Adrenal gland (tissue), 12 donors: ENCODE data around the gene CELF6. TPM values are rescaled to one million over a fixed set of nuclear protein-coding genes. Genes with fewer than 3 reads are reported as not detected.

Source experiments
- DNase-seq, 7 donors: peaks; one replicate each; pipeline ENCODE4 v3.0.0-alpha.2; 2019 to 2020
- H3K27ac ChIP-seq, 5 donors: fragments of 200-600 bp; sonication (generic) in 4 of 5; 1 replicate in 3 of 5; 2 replicates in 2 of 5; pipeline versions ENCODE4 v1.5.1 to v1.8.0; 2016 to 2020; ENCODE audit warnings: mild to moderate bottlenecking in 1 of 5
- H3K27me3 ChIP-seq: fragments of 200-600 bp; 2 replicates; pipeline ENCODE4 v1.8.0; 2021
- H3K36me3 ChIP-seq, 2 donors: fragments of 200-600 bp; replicated peaks in 1 of 2; 1 replicate in 1 of 2; 2 replicates in 1 of 2; pipeline versions ENCODE4 v1.5.1 to v1.8.0; 2018 to 2022
- H3K4me1 ChIP-seq, 2 donors: fragments of 200-600 bp; replicated peaks in 1 of 2; 1 replicate in 1 of 2; 2 replicates in 1 of 2; pipeline versions ENCODE4 v1.5.1 to v1.8.0; 2018 to 2021
- H3K4me3 ChIP-seq, 4 donors: fragments of 200-600 bp; sonication (generic) in 3 of 4; one replicate each; pipeline ENCODE4 v1.5.1; 2016 to 2018
- H3K9me3 ChIP-seq, 3 donors: fragments of 200-600 bp; sonication (generic) in 1 of 3; replicated peaks in 1 of 3; 1 replicate in 2 of 3; 2 replicates in 1 of 3; pipeline versions ENCODE4 v1.5.1 to v1.8.0; 2016 to 2021
- CTCF ChIP-seq, 6 experiments: fragments of 450-650 bp in 4 of 6; fragments of 200-600 bp in 2 of 6; sonication (generic) in 1 of 6; IDR thresholded peaks; 1 replicate in 5 of 6; 2 replicates in 1 of 6; pipeline versions ENCODE4 v1.5.1 to v1.8.0; 2016 to 2021; ENCODE audit warnings: antibody characterized with exemption in 6 of 6, mild to moderate bottlenecking in 2 of 6, moderate library complexity in 1 of 6
- POLR2A ChIP-seq, 2 donors: fragments of 450-650 bp; IDR thresholded peaks; one replicate each; pipeline ENCODE4 v1.6.1; 2017; ENCODE audit warnings: antibody characterized with exemption in 2 of 2, mild to moderate bottlenecking in 2 of 2, moderate library complexity in 1 of 2
- WGBS, 4 donors: extraction: QIAGEN DNeasy Blood & Tissue Kit in 2 of 4; methylation state at CpG; one replicate each; pipeline versions ENCODE4 v1.1.5 to v1.1.7; 2013 to 2017; 5-methylcytosine and 5-hydroxymethylcytosine counted together
- intact Hi-C, 2 donors: fragments of 100-400 bp; cut with DNase I; formaldehyde crosslinking; loops; one replicate each; pipeline versions ENCODE4 v1.14.1 to v1.15.0; 2022 to 2023
- polyA plus RNA-seq, 3 donors: library from polyadenylated mRNA; stranded (reverse); fragments of 200-250 nt in 2 of 3; fragments of 350-450 nt in 1 of 3; fragmentation: Illumina TruSeq in 1 of 3; extraction: RNeasy Lipid Tissue Mini Kit (QIAGEN cat#74804) in 1 of 3; gene quantifications; one replicate each; pipeline ENCODE4 v1.2.3, GENCODE V29; 2013 to 2014
- total RNA-seq, 9 donors: library from RNA; depleted of rRNA in 4 of 9; stranded (reverse); fragments of >200 nt in 4 of 9; fragments of 120-200 nt in 1 of 9; fragmentation: NEBNext Ultra II Directional in 1 of 9; extraction: Animal tissue kit (Norgen Biotek cat#: 25700) in 1 of 9; gene quantifications; one replicate each; pipeline versions ENCODE4 v1.1.0 to v1.2.4, GENCODE V29; 2013 to 2023
- donor health status: healthy with polysubstance abuse.
- donor health status: Bipolar disorder and iron deficiency.
- donor health status: DM: yes; HTN: yes; CAD: no.
- donor health status: DM: no; HTN: no; CAD: no.
- donor health status: DM: no; HTN: no; CAD: no.
- donor health status: DM: yes; HTN: yes; CAD: no.

The CELF6 gene
- total and polyA plus RNA-seq, 12 donors, result 1.2 to 24.1 (median 2.8) TPM

- TF ChIP-seq CTCF (IDR thresholded peaks at IDR 0.05) (peak; percentile 6 to 41 (median 32)), POLR2A (IDR thresholded peaks at IDR 0.05) (no peak)
- intact Hi-C loops, result no loop called here
- Histone ChIP-seq H3K4me3 (no peak overlapping the region), H3K27me3 (no peaks in the 10 kb centered on the region), H3K27ac (no peak overlapping the region), H3K9me3 (no peaks in the 10 kb centered on the region), H3K4me1 (peaks cover 0 to 12% of the 10 kb centered on the region in 2 donors), H3K36me3 (peaks cover 0 to 46% of the 10 kb centered on the region in 2 donors)
- DNase-seq, result peak in 3 of 7 donors; percentile 26 to 48 (median 37)
- 72 to 76% (median 74%) methylated on average over 10 to 11 of the region's 11 CpGs for WGBS, 4 donors
These were observed 22.4 kb upstream of the CELF6 start for GRCh38 chr15:72342385-72342784.

GRCh38 chr15:72341361-72341760 lies 21.4 kb upstream of the CELF6 start:
- no peak for DNase-seq
- 79 to 90% (median 87%) methylated on average over 6 of the region's 6 CpGs for WGBS, 4 donors
- intact Hi-C loops, result no loop called here
- TF ChIP-seq CTCF (IDR thresholded peaks at IDR 0.05) (no peak), POLR2A (IDR thresholded peaks at IDR 0.05) (no peak)
- H3K27ac ChIP-seq, result no peak overlapping the region
- H3K9me3 ChIP-seq, result no peaks in the 10 kb centered on the region
- peaks cover 0 to 12% of the 10 kb centered on the region in 2 donors for H3K4me1 ChIP-seq
- peaks cover 0 to 36% of the 10 kb centered on the region in 2 donors for H3K36me3 ChIP-seq
- H3K27me3 ChIP-seq, result no peaks in the 10 kb centered on the region
- no peak overlapping the region for H3K4me3 ChIP-seq

- H3K4me1 ChIP-seq, result peaks cover 0 to 12% of the 10 kb centered on the region in 2 donors
- H3K9me3 ChIP-seq, result no peaks in the 10 kb centered on the region
- H3K27ac ChIP-seq, result peak overlapping the region in 2 of 5 donors; percentile 70
- intact Hi-C loops, result no loop called here
- no peak overlapping the region for H3K4me3 ChIP-seq
- peaks cover 0 to 26% of the 10 kb centered on the region in 2 donors for H3K36me3 ChIP-seq
- WGBS, 4 donors, result 84 to 100% (median 97%) methylated on average over 1 of the region's 1 CpG
- H3K27me3 ChIP-seq, result no peaks in the 10 kb centered on the region
- DNase-seq, result no peak
- TF ChIP-seq CTCF (IDR thresholded peaks at IDR 0.05) (no peak), POLR2A (IDR thresholded peaks at IDR 0.05) (no peak)
These were observed 20.4 kb upstream of the CELF6 start for GRCh38 chr15:72340366-72340765.

GRCh38 chr15:72339777-72340177 lies 19.8 kb upstream of the CELF6 start:
- peak overlapping the region in 2 of 5 donors; percentile 70 for H3K27ac ChIP-seq
- H3K4me3 ChIP-seq, result no peak overlapping the region
- no peaks in the 10 kb centered on the region for H3K27me3 ChIP-seq
- H3K9me3 ChIP-seq, result no peaks in the 10 kb centered on the region
- no peak for TF ChIP-seq POLR2A (IDR thresholded peaks at IDR 0.05)
- no peak for TF ChIP-seq CTCF (IDR thresholded peaks at IDR 0.05)
- H3K36me3 ChIP-seq, result peaks cover 0 to 20% of the 10 kb centered on the region in 2 donors
- intact Hi-C loops, result no loop called here
- H3K4me1 ChIP-seq, result peaks cover 0 to 12% of the 10 kb centered on the region in 2 donors
- 10 to 18% (median 16%) methylated on average over 3 of the region's 3 CpGs for WGBS, 4 donors
- DNase-seq, result peak in 4 of 7 donors; percentile 33 to 47 (median 42)
